HepG2 (cell line): ENCODE data around the gene MS4A18. TPM values are rescaled to one million over a fixed set of nuclear protein-coding genes. Genes with fewer than 3 reads are reported as not detected.

Experiments
- ATAC-seq: fragments of 200-7000 bp; cut with Tn5 transposase; 3 replicates; pipeline ENCODE4 v1.9.1; 2020; ENCODE audit warnings: mild to moderate bottlenecking, moderate library complexity
- BruUV-seq: library from RNA; stranded (reverse); fragments of 400-500 nt; replicated peaks from 2 replicates; lab custom pipeline; 2021; lab: Mats Ljungman, UMichigan
- CTCF ChIA-PET: fragments of 300-600 bp; formaldehyde crosslinking; extraction: SDS; loops from one replicate; lab custom pipeline; 2021; ENCODE audit warnings: low total read pairs, inconsistent platforms, low intra/inter-chr PET ratio; lab: Yijun Ruan, JAX
- POLR2A ChIA-PET: fragments of 350-600 bp; sonication (Branson Sonifier 250); formaldehyde crosslinking; loops from one replicate; lab custom pipeline; 2020; ENCODE audit warnings: antibody characterized with exemption, inconsistent platforms; lab: Yijun Ruan, JAX
- DNase-seq: peaks from one replicate; pipeline ENCODE4 v3.0.0-alpha.2; 2015; ENCODE audit warnings: low spot score
- FAIRE-seq: peaks from 3 replicates; lab custom pipeline; 2011; peaks lifted over from hg19 to GRCh38; lab: Jason Lieb, UNC
- H2AFZ ChIP-seq: one replicate; pipeline ENCODE4 v1.6.1; 2011; ENCODE audit warnings: low read length, inconsistent platforms
- H3K27ac ChIP-seq: fragments of 300-600 bp; 3 replicates; pipeline ENCODE4 v1.8.0; 2011; ENCODE audit warnings: mixed run types, mild to moderate bottlenecking, mixed read lengths, low read length, inconsistent platforms; ENCODE audit not compliant: insufficient read depth; ENCODE audit errors: extremely low read length
- H3K27me3 ChIP-seq, 2 experiments: fragments of 200-600 bp in 1 of 2; 2 replicates in 1 of 2; 3 replicates in 1 of 2; pipeline versions ENCODE4 v1.6.0 to v1.8.0; 2011; ENCODE audit warnings: low read length in 2 of 2, mild to moderate bottlenecking in 2 of 2, moderate library complexity in 2 of 2, inconsistent platforms in 1 of 2; ENCODE audit not compliant: insufficient read depth in 2 of 2, control insufficient read depth in 1 of 2
- H3K36me3 ChIP-seq, 2 experiments: fragments of 200-600 bp in 1 of 2; replicated peaks in 1 of 2; 2 replicates in 1 of 2; 3 replicates in 1 of 2; pipeline versions ENCODE4 v1.5.1 to v1.8.0; 2011; ENCODE audit warnings: low read length in 2 of 2, inconsistent platforms in 1 of 2; ENCODE audit not compliant: insufficient read depth in 2 of 2, control insufficient read depth in 1 of 2
- H3K4me1 ChIP-seq: 2 replicates; pipeline ENCODE4 v1.5.1; 2012; ENCODE audit warnings: low read length, inconsistent platforms; ENCODE audit not compliant: insufficient read depth
- H3K4me2 ChIP-seq: 2 replicates; pipeline ENCODE4 v1.6.0; 2011; ENCODE audit warnings: low read depth, low read length, inconsistent platforms
- H3K4me3 ChIP-seq, 3 experiments: fragments of 200-600 bp in 1 of 3; sonication (generic), shearing (Covaris generic) in 1 of 3; replicated peaks in 1 of 3; 2 replicates each; pipeline ENCODE4 v1.5.1; 2011 to 2016; ENCODE audit warnings: low read length in 3 of 3, inconsistent platforms in 2 of 3, low read depth in 2 of 3, mild to moderate bottlenecking in 2 of 3, control low read depth in 1 of 3, mixed read lengths in 1 of 3; ENCODE audit not compliant: insufficient read depth in 1 of 3
- H3K79me2 ChIP-seq: one replicate; pipeline ENCODE4 v1.6.1; 2011; ENCODE audit warnings: low read length, inconsistent platforms; ENCODE audit not compliant: insufficient read depth
- H3K9ac ChIP-seq: 2 replicates; pipeline ENCODE4 v1.6.0; 2011; ENCODE audit warnings: mild to moderate bottlenecking, low read depth, low read length, inconsistent platforms; ENCODE audit not compliant: insufficient read depth
- H3K9me3 ChIP-seq: 2 replicates; pipeline ENCODE4 v1.5.1; 2012; ENCODE audit warnings: mild to moderate bottlenecking, low read length
- H4K20me1 ChIP-seq: 2 replicates; pipeline ENCODE4 v1.6.0; 2011; ENCODE audit warnings: inconsistent platforms, mild to moderate bottlenecking, low read length, moderate library complexity; ENCODE audit not compliant: insufficient read depth
- CHCHD3 ChIP-seq: sonication (generic); formaldehyde crosslinking; IDR thresholded peaks from 2 replicates; pipeline ENCODE4 v1.8.0; 2022; ENCODE audit warnings: mild to moderate bottlenecking, missing genetic modification reagents, moderate library complexity
- HES4 ChIP-seq: sonication (generic); formaldehyde crosslinking; IDR thresholded peaks from 2 replicates; pipeline ENCODE4 v1.9.0; 2021; ENCODE audit warnings: mild to moderate bottlenecking, missing genetic modification reagents, borderline replicate concordance
- HOXA3 ChIP-seq: sonication (generic); formaldehyde crosslinking; IDR thresholded peaks from 2 replicates; pipeline ENCODE4 v1.5.0; 2020; ENCODE audit warnings: missing genetic modification reagents
- NRL ChIP-seq: sonication (generic); formaldehyde crosslinking; IDR thresholded peaks from 2 replicates; pipeline ENCODE4 v1.5.0; 2020; ENCODE audit warnings: missing genetic modification reagents, mild to moderate bottlenecking, moderate library complexity, borderline replicate concordance
- RFXANK ChIP-seq: IDR thresholded peaks from 2 replicates; pipeline ENCODE4 v1.6.1; 2016
- SNRNP70 ChIP-seq: fragments of 200-400 bp; formaldehyde crosslinking; IDR thresholded peaks from 2 replicates; pipeline ENCODE4 v1.6.1; 2017; ENCODE audit warnings: mild to moderate bottlenecking, low read depth, low read length, moderate library complexity
- UBTF ChIP-seq: sonication (generic); formaldehyde crosslinking; IDR thresholded peaks from 2 replicates; pipeline ENCODE4 v1.4.0; 2020; ENCODE audit warnings: mild to moderate bottlenecking, missing genetic modification reagents
- ZNF570 ChIP-seq: sonication (generic); formaldehyde crosslinking; IDR thresholded peaks from 2 replicates; pipeline ENCODE4 v1.4.0; 2020; ENCODE audit warnings: mild to moderate bottlenecking, missing genetic modification reagents, borderline replicate concordance
- ZNF713 ChIP-seq: sonication (generic); formaldehyde crosslinking; IDR thresholded peaks from 2 replicates; pipeline ENCODE4 v1.4.0; 2020; ENCODE audit warnings: mild to moderate bottlenecking, missing genetic modification reagents
- WGBS: methylation state at CpG from one replicate; pipeline ENCODE4 v1.1.6; 2017; ENCODE audit warnings: low lambda C conversion rate; 5-methylcytosine and 5-hydroxymethylcytosine counted together
- in situ Hi-C: cut with HindIII; loops from 2 replicates; pipeline ENCODE4 v1.10.0; 2017; ENCODE audit warnings: low pct_unique_long_range_greater_than_20kb; ENCODE audit not compliant: extremely low pct_ligation_motif_present
- intact Hi-C: fragments of 100-400 bp; cut with micrococcal nuclease; formaldehyde crosslinking; loops from one replicate; pipeline ENCODE4 v1.10.0; 2022; ENCODE audit not compliant: unreplicated experiment
- polyA plus RNA-seq, 8 experiments: library from polyadenylated mRNA; depleted of rRNA in 3 of 8; stranded (reverse) in 7 of 8; unstranded in 1 of 8; fragments of >200 nt; fragmentation: Illumina TruSeq in 4 of 8; extraction: Trizol in 4 of 8; gene quantifications; 2 replicates each; pipeline versions ENCODE4 v1.2.1 to v1.2.3, GENCODE V29; 2011 to 2016; ENCODE audit warnings: low read depth in 4 of 8, missing spikeins in 1 of 8, mixed read lengths in 1 of 8; ENCODE audit not compliant: insufficient read depth in 1 of 8
- total RNA-seq, 5 experiments: library from RNA; depleted of rRNA; stranded (reverse); fragments of >200 nt; fragmentation: Illumina TruSeq; extraction: Trizol; gene quantifications; 2 replicates each; pipeline ENCODE4 v1.2.3, GENCODE V29; 2016; ENCODE audit warnings: low read depth in 1 of 5
- TF ChIP-seq, protein P1 (sequence below): sonication (generic); formaldehyde crosslinking; IDR thresholded peaks from 2 replicates; pipeline ENCODE4 v1.8.1; 2023; ENCODE audit warnings: mild to moderate bottlenecking, missing genetic modification reagents, borderline replicate concordance

Gene MS4A18
- total and polyA plus RNA-seq, 2 of the 13 experiments (the other 11 are each of a cell fraction or from before 2014, with no cell fraction given), result not detected

DNA sequence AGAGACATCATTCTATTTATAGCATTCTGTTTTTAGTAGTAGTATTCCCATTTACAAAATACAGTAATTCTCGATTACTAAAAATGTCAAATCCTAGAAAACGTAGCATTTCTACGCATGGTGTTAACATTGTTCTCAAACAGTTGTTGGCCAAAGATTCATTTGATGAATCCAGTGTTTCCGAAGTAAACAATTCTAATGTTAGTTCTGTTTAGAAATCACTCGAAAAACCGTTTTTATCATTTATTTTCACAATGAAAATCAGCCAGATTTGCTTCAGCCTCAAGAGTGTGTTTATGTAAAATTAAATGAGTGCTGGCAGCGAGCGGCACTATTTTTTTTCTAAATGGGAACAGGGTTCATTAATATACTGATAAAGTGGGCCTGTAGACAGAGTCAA is 7.1 kb downstream of the MS4A18 start:
- Histone ChIP-seq H4K20me1 (no peaks in the 10 kb centered on the region), H3K9ac (no peak overlapping the region), H3K4me2 (no peak overlapping the region), H3K4me1 (no peaks in the 10 kb centered on the region), H3K27me3 (peaks cover 2 to 27% of the 10 kb centered on the region in 2 experiments; a peak in 3 of 5 replicates), H3K36me3 (no peaks in the 10 kb centered on the region), H3K9me3 (no peaks in the 10 kb centered on the region), H3K27ac (no peak overlapping the region), H3K4me3 (no peak overlapping the region), H3K79me2 (no peaks in the 10 kb centered on the region), H2AFZ (no peak overlapping the region)
- no TSS peak for BruUV-seq
- DNase-seq (no peak), FAIRE-seq (no peak), ATAC-seq (no peak)
- CTCF ChIA-PET, result no interaction called here
- WGBS, result 17% methylated on average over 8 of the region's 8 CpGs
- intact Hi-C loops, result no loop called here
- in situ Hi-C loops, result no loop called here
- TF ChIP-seq SNRNP70 (no peak), UBTF (CRISPR knock-in tag) (no peak), CHCHD3 (no peak), HES4 (CRISPR knock-in tag) (no peak), RFXANK (CRISPR knock-in tag) (no peak), ZNF713 (CRISPR knock-in tag) (no peak), HOXA3 (CRISPR knock-in tag) (no peak), NRL (CRISPR knock-in tag) (no peak), ZNF570 (CRISPR knock-in tag) (no peak)
- TF ChIP-seq, protein P1, sequence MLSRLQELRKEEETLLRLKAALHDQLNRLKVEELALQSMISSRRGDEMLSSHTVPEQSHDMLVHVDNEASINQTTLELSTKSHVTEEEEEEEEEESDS (CRISPR knock-in tag), result no peak
- TF ChIP-seq, all 625 proteins: peak for 0
- POLR2A ChIA-PET, result no interaction called here
